Dedifferentiated amniotic fluid mesenchymal stem cell (primary cell): ENCODE data around the gene MRPS22.
"Not testable (repeated sequence)": the region's sequence is repeated elsewhere in the genome, so short reads cannot be mapped to it uniquely, and the experiment has no call there.

ENCODE experiments used
- DNase-seq: peaks from one replicate; pipeline ENCODE4 v3.0.0-alpha.2; 2016; ENCODE audit errors: extremely low spot score

MRPS22 gene

GRCh38 chr3:139339219-139339906 lies 4.5 kb upstream of the MRPS22 start:
- DNase-seq, result no peak

GRCh38 chr3:139340784-139341183 lies 3.0 kb upstream of the MRPS22 start:
- no peak for DNase-seq

- DNase-seq, result no peak
Measured at GRCh38 chr3:139342054-139342453, 1.8 kb upstream of the MRPS22 start.

GRCh38 chr3:139346771-139347170 lies 3.0 kb downstream of the MRPS22 start:
- DNase-seq, result no peak

- peak; percentile 52 for DNase-seq
Measured at GRCh38 chr3:139353920-139354556, 10.2 kb downstream of the MRPS22 start.

- no peak for DNase-seq
Measured at GRCh38 chr3:139354661-139355060, 10.8 kb downstream of the MRPS22 start.

GRCh38 chr3:139355476-139355875 lies 11.7 kb downstream of the MRPS22 start:
- DNase-seq, result no peak

- DNase-seq, result no peak
Measured at GRCh38 chr3:139355891-139356290, 12.1 kb downstream of the MRPS22 start.

GRCh38 chr3:139357899-139358298 lies 14.1 kb downstream of the MRPS22 start:
- no peak for DNase-seq

GRCh38 chr3:139358841-139359562 lies 15.2 kb downstream of the MRPS22 start:
- no peak for DNase-seq

GRCh38 chr3:139361276-139361675 lies 17.5 kb downstream of the MRPS22 start:
- DNase-seq, result no peak

- DNase-seq, result no peak
Measured at GRCh38 chr3:139364549-139364948, 20.7 kb downstream of the MRPS22 start.

GRCh38 chr3:139374099-139374498 lies 30.3 kb downstream of the MRPS22 start:
- no peak for DNase-seq

- DNase-seq, result no peak
Measured at GRCh38 chr3:139377378-139377777, 33.6 kb downstream of the MRPS22 start.

GRCh38 chr3:139378587-139379241 lies 34.9 kb downstream of the MRPS22 start:
- DNase-seq, result no peak

GRCh38 chr3:139380575-139380974 lies 36.8 kb downstream of the MRPS22 start:
- DNase-seq, result no peak

- DNase-seq, result not testable (repeated sequence)
Measured at GRCh38 chr3:139382291-139382690, 38.5 kb downstream of the MRPS22 start.

GRCh38 chr3:139388077-139388476 lies 44.3 kb downstream of the MRPS22 start:
- no peak for DNase-seq

- no peak for DNase-seq
Measured at GRCh38 chr3:139388821-139389551, 45.2 kb downstream of the MRPS22 start.

- peak; percentile 99 for DNase-seq
Measured at GRCh38 chr3:139389552-139390368, 45.9 kb downstream of the MRPS22 start, which contains the start of gene COPB2. COPB2 (minus strand) TSS chr3:139389647; CDS start chr3:139389550, 97 bp downstream.

- no peak for DNase-seq
Measured at GRCh38 chr3:139394116-139394515, 50.3 kb downstream of the MRPS22 start.
